AG09319 (cell line): ENCODE measurements around the gene ACER3.

Experiments used
- DNase-seq: peaks from one replicate; pipeline ENCODE4 v3.0.0-alpha.2; 2010; ENCODE audit warnings: low read depth; ENCODE audit errors: extremely low read depth
- TF ChIP-seq, protein P1 (sequence below): IDR thresholded peaks from 2 replicates; pipeline ENCODE4 v1.5.1; 2011; ENCODE audit warnings: low read depth, mild to moderate bottlenecking, inconsistent platforms, low read length, moderate library complexity

ACER3 gene

DNA sequence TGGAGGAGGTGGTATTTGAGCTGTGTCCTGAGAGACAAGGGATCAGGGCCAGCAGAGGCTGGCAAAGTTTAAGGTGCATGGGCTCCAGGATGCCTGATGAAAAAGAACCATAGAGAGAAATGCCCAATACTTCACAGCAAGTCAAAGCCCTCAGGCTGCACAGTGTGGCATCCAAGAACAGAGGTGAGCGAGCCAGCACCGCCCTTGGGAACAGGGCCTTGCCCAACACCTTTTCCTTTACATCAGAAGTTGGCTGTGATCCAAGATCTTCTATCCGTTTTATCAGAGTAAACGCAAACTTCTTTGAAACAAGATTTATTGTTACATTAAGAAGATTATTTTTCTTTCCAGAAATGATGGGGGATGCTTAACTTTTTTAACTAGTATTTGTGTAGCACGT is 174.9 kb downstream of the ACER3 start:
- TF ChIP-seq, protein P1, sequence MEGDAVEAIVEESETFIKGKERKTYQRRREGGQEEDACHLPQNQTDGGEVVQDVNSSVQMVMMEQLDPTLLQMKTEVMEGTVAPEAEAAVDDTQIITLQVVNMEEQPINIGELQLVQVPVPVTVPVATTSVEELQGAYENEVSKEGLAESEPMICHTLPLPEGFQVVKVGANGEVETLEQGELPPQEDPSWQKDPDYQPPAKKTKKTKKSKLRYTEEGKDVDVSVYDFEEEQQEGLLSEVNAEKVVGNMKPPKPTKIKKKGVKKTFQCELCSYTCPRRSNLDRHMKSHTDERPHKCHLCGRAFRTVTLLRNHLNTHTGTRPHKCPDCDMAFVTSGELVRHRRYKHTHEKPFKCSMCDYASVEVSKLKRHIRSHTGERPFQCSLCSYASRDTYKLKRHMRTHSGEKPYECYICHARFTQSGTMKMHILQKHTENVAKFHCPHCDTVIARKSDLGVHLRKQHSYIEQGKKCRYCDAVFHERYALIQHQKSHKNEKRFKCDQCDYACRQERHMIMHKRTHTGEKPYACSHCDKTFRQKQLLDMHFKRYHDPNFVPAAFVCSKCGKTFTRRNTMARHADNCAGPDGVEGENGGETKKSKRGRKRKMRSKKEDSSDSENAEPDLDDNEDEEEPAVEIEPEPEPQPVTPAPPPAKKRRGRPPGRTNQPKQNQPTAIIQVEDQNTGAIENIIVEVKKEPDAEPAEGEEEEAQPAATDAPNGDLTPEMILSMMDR, result no peak
- DNase-seq, result no peak

DNA sequence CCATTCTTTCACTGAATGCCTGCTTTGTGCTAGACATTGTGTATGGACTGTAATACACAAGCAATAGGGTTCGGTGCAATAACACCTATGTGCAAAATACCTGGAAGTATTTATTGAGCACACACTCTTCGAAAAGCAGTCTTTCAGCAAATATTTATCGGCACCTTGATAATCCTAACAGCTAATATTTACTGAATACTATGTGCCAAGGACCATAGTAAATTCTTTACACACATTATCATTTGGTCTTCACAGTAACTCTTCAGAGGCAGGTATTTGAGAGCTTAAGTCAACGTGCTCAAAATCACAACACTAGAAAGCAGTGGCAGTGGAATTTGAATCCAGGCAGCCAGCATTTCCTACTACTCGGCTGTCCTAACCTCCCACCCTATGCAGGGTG is 175.7 kb downstream of the ACER3 start:
- DNase-seq, result no peak
- TF ChIP-seq, protein P1, result no peak

DNA sequence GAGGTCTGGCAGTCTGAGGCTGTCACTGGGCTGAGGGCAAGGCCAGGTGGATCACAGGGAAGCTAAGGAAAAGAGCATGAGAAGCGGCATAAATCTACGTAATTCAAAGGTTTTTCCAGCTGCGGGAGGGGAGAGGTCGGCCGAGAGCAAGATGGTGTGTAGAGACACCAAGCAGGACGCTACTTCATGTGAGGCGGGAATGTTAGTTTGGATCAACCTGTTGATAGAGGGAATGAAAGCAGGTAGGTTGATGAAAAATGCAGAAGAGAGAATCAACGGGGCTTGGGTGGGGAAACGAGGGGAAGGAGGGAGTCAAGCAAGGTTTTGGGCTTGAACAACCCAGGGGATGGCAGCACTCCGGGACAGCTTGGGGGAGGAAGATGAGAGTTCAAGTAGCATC is 176.3 kb downstream of the ACER3 start:
- TF ChIP-seq, protein P1, result no peak
- DNase-seq, result no peak

DNA sequence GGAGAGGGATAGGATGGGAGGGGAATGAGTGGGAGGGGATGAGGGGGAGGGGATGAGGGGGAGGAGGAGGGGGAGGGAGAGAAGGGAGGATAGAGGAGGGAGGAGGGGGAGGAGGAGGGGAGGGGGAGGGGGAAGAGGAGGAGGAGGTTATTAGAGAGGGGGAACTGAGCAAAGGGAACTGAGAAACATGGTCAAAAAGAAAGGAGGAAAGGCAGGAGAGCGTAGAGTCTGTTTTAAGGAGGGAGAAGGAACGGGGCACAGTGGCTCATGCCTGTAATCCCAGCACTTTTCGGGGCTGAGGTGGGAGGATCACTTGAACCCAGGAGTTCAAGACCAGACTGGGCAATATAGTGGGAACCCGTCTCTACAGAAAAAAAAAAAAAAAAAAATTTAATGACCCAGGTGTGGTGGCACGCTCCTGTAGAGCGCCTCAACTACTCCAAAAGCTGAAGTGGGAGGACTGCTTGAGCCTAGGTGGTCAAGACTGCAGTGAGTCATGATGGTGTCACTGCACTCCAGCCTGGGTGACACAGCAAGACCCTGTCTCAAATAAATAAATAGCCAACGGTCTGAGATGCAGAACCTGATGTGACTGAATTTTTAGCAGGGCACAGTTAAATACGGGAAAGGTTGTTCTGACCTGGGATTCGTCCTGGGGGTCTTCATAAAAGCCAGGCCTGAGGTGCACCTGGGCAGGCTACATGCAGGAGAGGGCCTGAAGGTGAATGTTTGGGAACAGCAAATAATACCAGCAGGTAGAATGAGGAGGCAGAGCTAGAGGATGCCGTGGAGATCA is 177.5 kb downstream of the ACER3 start:
- TF ChIP-seq, protein P1, result no peak
- DNase-seq, result no peak

DNA sequence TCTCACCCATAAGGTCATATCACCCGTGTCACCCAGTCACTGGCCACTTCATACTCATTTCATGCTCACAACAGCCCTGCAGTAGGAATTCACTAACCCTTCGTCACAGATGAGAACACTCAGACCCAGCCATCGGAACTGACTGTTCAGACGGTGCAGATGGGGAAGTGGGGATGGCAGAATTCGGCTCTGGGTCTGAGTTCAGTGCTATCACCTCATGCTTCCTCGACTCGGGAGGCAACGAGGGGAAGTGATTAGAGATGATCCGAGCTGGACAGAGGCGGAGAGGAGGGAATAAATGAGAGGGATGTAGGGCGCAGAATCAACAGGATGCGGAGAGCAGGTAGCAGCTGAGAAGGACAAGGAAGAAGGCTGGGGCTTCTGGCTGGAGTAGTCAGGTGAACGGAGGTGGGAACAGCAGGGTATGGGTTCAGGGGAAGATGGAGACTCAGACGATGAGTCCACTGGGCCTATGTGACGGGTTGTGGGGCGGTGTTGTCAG is 178.2 kb downstream of the ACER3 start:
- TF ChIP-seq, protein P1, result no peak

DNA sequence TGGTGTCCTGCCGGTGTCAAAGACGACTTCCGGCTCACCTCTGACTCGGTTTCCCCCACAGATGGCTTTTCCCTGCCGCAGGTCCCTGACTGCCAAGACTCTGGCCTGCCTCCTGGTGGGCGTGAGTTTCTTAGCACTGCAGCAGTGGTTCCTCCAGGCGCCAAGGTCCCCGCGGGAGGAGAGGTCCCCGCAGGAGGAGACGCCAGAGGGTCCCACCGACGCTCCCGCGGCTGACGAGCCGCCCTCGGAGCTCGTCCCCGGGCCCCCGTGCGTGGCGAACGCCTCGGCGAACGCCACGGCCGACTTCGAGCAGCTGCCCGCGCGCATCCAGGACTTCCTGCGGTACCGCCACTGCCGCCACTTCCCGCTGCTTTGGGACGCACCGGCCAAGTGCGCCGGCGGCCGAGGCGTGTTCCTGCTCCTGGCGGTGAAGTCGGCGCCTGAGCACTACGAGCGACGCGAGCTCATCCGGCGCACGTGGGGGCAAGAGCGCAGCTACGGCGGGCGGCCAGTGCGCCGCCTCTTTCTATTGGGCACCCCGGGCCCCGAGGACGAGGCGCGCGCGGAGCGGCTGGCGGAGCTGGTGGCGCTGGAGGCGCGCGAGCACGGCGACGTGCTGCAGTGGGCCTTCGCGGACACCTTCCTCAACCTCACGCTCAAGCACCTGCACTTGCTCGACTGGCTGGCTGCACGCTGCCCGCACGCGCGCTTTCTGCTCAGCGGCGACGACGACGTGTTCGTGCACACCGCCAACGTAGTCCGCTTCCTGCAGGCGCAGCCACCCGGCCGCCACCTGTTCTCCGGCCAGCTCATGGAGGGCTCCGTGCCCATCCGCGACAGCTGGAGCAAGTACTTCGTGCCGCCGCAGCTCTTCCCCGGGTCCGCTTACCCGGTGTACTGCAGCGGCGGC is 179.0 kb downstream of the ACER3 start:
- TF ChIP-seq, protein P1, result peak; percentile 62
- DNase-seq, result no peak

More for the DNA sequence above, 178.2 kb downstream of the ACER3 start:
- no peak for DNase-seq

DNA sequence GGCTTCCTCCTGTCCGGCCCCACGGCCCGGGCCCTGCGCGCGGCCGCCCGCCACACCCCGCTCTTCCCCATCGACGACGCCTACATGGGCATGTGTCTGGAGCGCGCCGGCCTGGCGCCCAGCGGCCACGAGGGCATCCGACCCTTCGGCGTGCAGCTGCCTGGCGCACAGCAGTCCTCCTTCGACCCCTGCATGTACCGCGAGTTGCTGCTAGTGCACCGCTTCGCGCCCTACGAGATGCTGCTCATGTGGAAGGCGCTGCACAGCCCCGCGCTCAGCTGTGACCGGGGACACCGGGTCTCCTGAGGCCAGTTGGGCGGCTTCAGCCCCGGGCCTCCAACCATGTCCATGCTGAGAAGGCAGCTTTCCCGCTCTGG is 179.7 kb downstream of the ACER3 start:
- DNase-seq, result no peak
- TF ChIP-seq, protein P1, result no peak
